ENCODE results near the gene MRGPRX3.

GRCh38 chr11:18108254-18108653 lies 24.1 kb upstream of the MRGPRX3 start:
- TF ChIP-seq CTCF (IDR thresholded peaks at IDR 0.05) (no peak), EP300 (IDR thresholded peaks at IDR 0.05) (no peak)

Data from suprapubic skin (tissue), 3 donors.